ENCODE measurements around the gene ZNF764. TPM values are rescaled to one million over a fixed set of nuclear protein-coding genes. Genes with fewer than 3 reads are reported as not detected.
A peak's percentile ranks its signal among the peaks of the same experiment; 100 is the strongest.
"Not testable (repeated sequence)": the region's sequence is repeated elsewhere in the genome, so short reads cannot be mapped to it uniquely, and the experiment has no call there.

The ZNF764 gene
- total RNA-seq, 4 donors from 2014 or later = 17.9 to 48.0 (median 23.2) TPM

DNA sequence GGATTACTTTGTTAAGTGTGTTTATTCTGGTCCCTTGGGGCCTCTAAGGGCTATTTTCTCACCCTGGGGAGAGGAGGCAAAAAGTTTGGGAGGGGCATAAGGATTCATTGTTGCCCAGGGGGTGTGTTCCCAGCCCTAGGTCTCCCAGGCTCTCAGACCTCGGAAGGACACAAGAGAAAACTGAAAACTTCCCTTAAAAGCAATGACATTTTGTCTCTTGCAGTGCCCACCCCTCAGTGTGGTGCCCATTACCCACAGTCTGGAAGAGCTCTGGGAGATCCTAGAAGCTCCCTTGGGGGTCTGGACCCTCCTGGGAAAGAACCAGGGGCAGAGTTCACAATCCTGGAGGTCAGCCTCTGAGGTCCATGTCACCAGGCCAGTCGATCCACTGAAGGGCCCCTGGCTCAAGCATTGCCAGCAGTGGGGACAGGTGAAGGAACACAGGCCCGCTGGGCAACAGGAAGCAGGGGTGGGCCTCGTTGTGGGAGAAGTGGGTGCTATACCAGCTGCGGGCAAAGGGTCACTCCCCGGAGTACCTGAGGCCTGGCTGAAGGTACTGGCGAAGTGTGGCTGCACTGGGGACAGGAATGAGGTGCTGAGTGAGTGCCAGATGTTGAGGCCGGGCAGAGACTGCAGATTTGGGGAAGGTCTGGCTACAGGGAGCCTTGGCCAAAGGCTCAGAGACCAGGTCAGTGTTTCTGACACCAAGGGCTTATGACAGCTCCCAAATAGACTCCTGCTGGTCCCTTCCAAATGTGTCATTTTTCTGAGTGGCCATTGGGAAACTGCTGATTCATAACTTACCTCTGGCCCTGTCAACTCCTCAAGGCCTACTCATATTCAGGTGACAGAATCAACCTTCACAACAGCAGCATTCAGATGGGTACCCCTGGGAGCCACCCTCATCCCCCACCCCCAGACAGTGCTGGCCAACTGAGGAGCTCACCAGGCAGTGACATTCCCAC lies 18.9 kb downstream of the ZNF764 start:
- Histone ChIP-seq H3K27me3 (no peaks in the 10 kb centered on the region), H3K4me1 (peaks cover 5 to 40% (median 32%) of the 10 kb centered on the region in 4 donors), H3K36me3 (no peaks in the 10 kb centered on the region), H3K27ac (peak overlapping the region in 2 of 4 donors; percentile 48 to 77), H3K9me3 (no peaks in the 10 kb centered on the region), H3K4me3 (no peak overlapping the region)
- intact Hi-C loops (cut with DNase I; ENCODE audit: low total_unique reads) (no loop called here), in situ Hi-C loops (cut with MboI; ENCODE audit: low pct_ligation_motif_present in 1 of 4, low pct_unique_long_range_greater_than_20kb in 1 of 4, low sequenced_read_pairs in 3 of 4) (no loop called here)
- TF ChIP-seq, protein P1, sequence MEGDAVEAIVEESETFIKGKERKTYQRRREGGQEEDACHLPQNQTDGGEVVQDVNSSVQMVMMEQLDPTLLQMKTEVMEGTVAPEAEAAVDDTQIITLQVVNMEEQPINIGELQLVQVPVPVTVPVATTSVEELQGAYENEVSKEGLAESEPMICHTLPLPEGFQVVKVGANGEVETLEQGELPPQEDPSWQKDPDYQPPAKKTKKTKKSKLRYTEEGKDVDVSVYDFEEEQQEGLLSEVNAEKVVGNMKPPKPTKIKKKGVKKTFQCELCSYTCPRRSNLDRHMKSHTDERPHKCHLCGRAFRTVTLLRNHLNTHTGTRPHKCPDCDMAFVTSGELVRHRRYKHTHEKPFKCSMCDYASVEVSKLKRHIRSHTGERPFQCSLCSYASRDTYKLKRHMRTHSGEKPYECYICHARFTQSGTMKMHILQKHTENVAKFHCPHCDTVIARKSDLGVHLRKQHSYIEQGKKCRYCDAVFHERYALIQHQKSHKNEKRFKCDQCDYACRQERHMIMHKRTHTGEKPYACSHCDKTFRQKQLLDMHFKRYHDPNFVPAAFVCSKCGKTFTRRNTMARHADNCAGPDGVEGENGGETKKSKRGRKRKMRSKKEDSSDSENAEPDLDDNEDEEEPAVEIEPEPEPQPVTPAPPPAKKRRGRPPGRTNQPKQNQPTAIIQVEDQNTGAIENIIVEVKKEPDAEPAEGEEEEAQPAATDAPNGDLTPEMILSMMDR (IDR thresholded peaks at IDR 0.05) = no peak
- TF ChIP-seq EP300 (IDR thresholded peaks at IDR 0.05; ENCODE audit: low read depth) (no peak), POLR2AphosphoS5 (IDR thresholded peaks at IDR 0.05) (no peak), POLR2A (IDR thresholded peaks at IDR 0.05) (no peak)
- 73% methylated on average over 8 of the region's 8 CpGs; no CpG with 5 or more reads in 1 of the 2 donors for WGBS, 2 donors (ENCODE audit: low coverage in 1 of 2)
- no peak for DNase-seq

DNA sequence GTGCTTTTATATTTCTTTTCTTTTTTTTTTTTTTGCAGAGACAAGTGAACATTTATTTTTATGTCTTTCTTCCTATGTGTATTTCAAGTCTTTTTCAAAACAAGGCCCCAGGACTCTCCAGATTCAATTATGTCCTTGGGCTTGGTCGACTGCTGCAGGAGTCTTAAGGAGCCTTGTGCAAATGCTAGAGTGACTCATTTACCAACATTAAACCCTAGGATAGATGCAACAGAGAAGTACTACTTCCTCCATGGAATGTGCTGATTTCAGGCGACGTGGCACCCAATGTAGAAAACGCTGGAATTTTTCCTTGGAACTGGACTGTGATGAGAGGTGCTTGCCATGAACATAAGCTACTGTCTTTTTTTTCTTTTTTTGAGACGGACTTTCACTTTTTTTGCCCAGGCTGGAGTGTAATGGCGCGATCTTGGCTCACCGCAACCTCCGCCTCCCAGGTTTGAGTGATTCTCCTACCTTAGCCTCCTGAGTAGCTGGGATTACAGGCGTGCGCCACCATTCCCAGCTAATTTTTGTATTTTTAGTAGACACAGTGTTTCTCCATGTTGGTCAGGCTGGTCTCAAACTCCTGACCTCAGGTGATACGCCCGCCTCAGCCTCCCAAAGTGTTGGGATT lies 21.7 kb downstream of the ZNF764 start:
- in situ Hi-C loops (cut with MboI; ENCODE audit: low pct_ligation_motif_present in 1 of 4, low pct_unique_long_range_greater_than_20kb in 1 of 4, low sequenced_read_pairs in 3 of 4); H3K9me3 ChIP-seq; H3K27me3 ChIP-seq; intact Hi-C loops (cut with DNase I; ENCODE audit: low total_unique reads); H3K36me3 ChIP-seq; DNase-seq: not testable (repeated sequence)
- Histone ChIP-seq H3K27ac (peak overlapping the region; percentile 93 to 96 (median 95)), H3K4me1 (peaks cover 9 to 41% (median 35%) of the 10 kb centered on the region in 4 donors), H3K4me3 (peak overlapping the region in 1 of 4 donors; percentile 65)
- 88 to 90% methylated on average over 13 of the region's 13 CpGs for WGBS, 2 donors (ENCODE audit: low coverage in 1 of 2)

DNA sequence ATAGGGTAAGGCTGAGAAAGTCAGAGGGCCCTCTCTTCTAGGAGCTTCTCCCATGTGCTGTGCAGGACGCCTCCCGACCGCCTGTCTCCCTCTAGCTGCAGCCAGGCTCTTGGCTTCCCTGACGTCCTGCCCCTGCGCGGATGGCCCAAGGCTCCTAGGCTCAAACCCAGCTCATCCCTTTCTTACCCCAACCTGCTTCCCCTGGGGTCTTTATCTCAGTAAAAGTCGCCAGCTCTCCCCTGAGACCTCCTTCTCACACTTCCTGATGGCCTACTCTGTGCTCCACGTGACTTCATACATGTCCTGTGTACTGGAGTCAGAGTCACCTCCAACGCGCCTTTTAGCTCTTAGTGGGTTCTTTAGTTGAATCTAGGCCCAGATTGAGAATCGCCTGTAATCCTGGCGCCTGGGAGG lies 22.4 kb downstream of the ZNF764 start:
- no peaks in the 10 kb centered on the region for H3K9me3 ChIP-seq
- H3K4me1 ChIP-seq = peaks cover 9 to 38% (median 30%) of the 10 kb centered on the region in 4 donors
- peak overlapping the region; percentile 93 to 96 (median 95) for H3K27ac ChIP-seq
- DNase-seq = peak; percentile 84
- H3K4me3 ChIP-seq = peak overlapping the region; percentile 51 to 65 (median 58)
- in situ Hi-C loops (cut with MboI; ENCODE audit: low pct_ligation_motif_present in 1 of 4, low pct_unique_long_range_greater_than_20kb in 1 of 4, low sequenced_read_pairs in 3 of 4) (no loop called here), intact Hi-C loops (cut with DNase I; ENCODE audit: low total_unique reads) (no loop called here)
- TF ChIP-seq, protein P1 (IDR thresholded peaks at IDR 0.05) = peak; percentile 55 to 83 (median 62)
- TF ChIP-seq POLR2A (IDR thresholded peaks at IDR 0.05) = no peak
- no peak for TF ChIP-seq EP300 (IDR thresholded peaks at IDR 0.05; ENCODE audit: low read depth)
- peak in 2 of 3 donors; percentile 29 to 41 for TF ChIP-seq POLR2AphosphoS5 (IDR thresholded peaks at IDR 0.05)
- WGBS, 2 donors (ENCODE audit: low coverage in 1 of 2) = 22 to 57% methylated on average over 2 to 12 of the region's 12 CpGs
- H3K27me3 ChIP-seq = no peaks in the 10 kb centered on the region
- H3K36me3 ChIP-seq = peaks cover 0 to 12% (median 4%) of the 10 kb centered on the region in 4 donors

DNA sequence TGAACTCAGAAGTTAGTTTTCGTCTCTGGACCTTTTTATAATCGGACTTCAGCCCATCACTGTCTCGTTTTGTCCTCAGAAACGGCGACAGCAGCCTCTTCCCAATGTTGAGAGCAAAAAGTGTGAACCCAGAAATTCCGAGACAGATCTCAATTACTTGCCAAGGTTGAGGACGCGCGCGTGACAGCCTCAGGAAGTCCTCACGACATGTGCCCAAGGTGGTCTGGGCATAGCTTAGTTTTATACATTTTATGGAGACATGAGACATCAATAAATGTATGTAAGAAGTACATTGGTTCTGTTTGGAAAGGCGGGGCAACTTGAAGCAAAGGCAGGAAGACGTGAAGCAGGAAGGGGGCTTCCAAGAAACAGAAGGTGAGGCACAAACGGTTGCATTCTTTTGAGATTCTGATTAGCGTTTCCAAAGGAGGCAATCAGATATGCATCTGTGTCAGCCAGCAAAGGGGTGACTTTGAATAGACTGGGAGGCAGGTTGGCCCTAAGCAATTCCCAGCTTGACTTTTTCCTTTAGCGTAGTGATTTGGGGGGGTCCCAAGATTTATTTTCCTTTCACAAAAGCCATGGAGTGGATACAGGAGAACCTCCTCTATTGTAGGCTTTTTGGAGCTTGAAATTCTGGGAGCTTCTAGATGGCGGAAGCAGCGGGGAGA lies 22.9 kb downstream of the ZNF764 start:
- in situ Hi-C loops (cut with MboI; ENCODE audit: low pct_ligation_motif_present in 1 of 4, low pct_unique_long_range_greater_than_20kb in 1 of 4, low sequenced_read_pairs in 3 of 4) = no loop called here
- intact Hi-C loops (cut with DNase I; ENCODE audit: low total_unique reads) = no loop called here
- Histone ChIP-seq H3K4me1 (peaks cover 9 to 35% (median 30%) of the 10 kb centered on the region in 4 donors), H3K36me3 (peaks cover 0 to 12% (median 4%) of the 10 kb centered on the region in 4 donors), H3K9me3 (no peaks in the 10 kb centered on the region), H3K27ac (peak overlapping the region; percentile 93 to 96 (median 95)), H3K27me3 (no peaks in the 10 kb centered on the region), H3K4me3 (peak overlapping the region; percentile 51 to 65 (median 58))
- TF ChIP-seq POLR2A (IDR thresholded peaks at IDR 0.05) = peak; percentile 70
- TF ChIP-seq, protein P1 (IDR thresholded peaks at IDR 0.05) = no peak
- no peak for TF ChIP-seq EP300 (IDR thresholded peaks at IDR 0.05; ENCODE audit: low read depth)
- TF ChIP-seq POLR2AphosphoS5 (IDR thresholded peaks at IDR 0.05) = no peak
- DNase-seq = no peak
- 2 to 4% methylated on average over 7 to 18 of the region's 18 CpGs for WGBS, 2 donors (ENCODE audit: low coverage in 1 of 2)

Measured in transverse colon (tissue), 4 donors.